Neural cell (in vitro differentiated cells): ENCODE measurements around the gene TXNRD1. TPM values are rescaled to one million over a fixed set of nuclear protein-coding genes. Genes with fewer than 3 reads are reported as not detected.

Source experiments
- H2AFZ ChIP-seq: fragments of 200-600, 300-800 bp; sonication (generic), shearing (Covaris generic); 2 replicates; pipeline ENCODE4 v1.6.0; 2014; ENCODE audit warnings: low read depth, mild to moderate bottlenecking, antibody characterized with exemption, low read length, moderate library complexity
- H3F3A ChIP-seq: fragments of 200-600 bp; shearing (Covaris generic); 2 replicates; pipeline ENCODE4 v1.6.1; 2016; ENCODE audit warnings: mild to moderate bottlenecking, moderate library complexity, mixed read lengths, antibody characterized with exemption, low read length; ENCODE audit not compliant: insufficient read depth, poor library complexity, severe bottlenecking
- H3K27ac ChIP-seq: fragments of 200-600, 300-800 bp; sonication (generic), shearing (Covaris generic); 2 replicates; pipeline ENCODE4 v1.5.1; 2014; ENCODE audit warnings: mild to moderate bottlenecking, low read length, moderate library complexity
- H3K27me3 ChIP-seq: fragments of 300-800, 200-600 bp; sonication (generic), shearing (Covaris generic); 2 replicates; pipeline ENCODE4 v1.6.0; 2014; ENCODE audit warnings: mild to moderate bottlenecking, low read depth, low read length, moderate library complexity; ENCODE audit not compliant: insufficient read depth
- H3K36me3 ChIP-seq: fragments of 300-800, 200-600 bp; sonication (generic), shearing (Covaris generic); 2 replicates; pipeline ENCODE4 v1.5.1; 2014; ENCODE audit warnings: mild to moderate bottlenecking, antibody characterized with exemption, low read length, moderate library complexity; ENCODE audit not compliant: insufficient read depth
- H3K4me2 ChIP-seq: fragments of 300-800, 200-600 bp; sonication (generic), shearing (Covaris generic); 2 replicates; pipeline ENCODE4 v1.6.0; 2014; ENCODE audit warnings: mild to moderate bottlenecking, low read length
- H3K4me3 ChIP-seq: fragments of 300-800, 200-600 bp; sonication (generic), shearing (Covaris generic); 2 replicates; pipeline ENCODE4 v1.5.1; 2014; ENCODE audit warnings: mild to moderate bottlenecking, low read length, moderate library complexity
- H3K79me2 ChIP-seq: fragments of 200-600 bp; shearing (Covaris generic); replicated peaks from 2 replicates; pipeline ENCODE4 v1.6.0; 2014; ENCODE audit warnings: mild to moderate bottlenecking, low read length, moderate library complexity; ENCODE audit not compliant: insufficient read depth
- H3K9ac ChIP-seq: fragments of 300-800, 200-600 bp; sonication (generic), shearing (Covaris generic); 2 replicates; pipeline ENCODE4 v1.6.1; 2016; ENCODE audit warnings: mild to moderate bottlenecking, low read length, mixed read lengths
- H3K9me2 ChIP-seq: fragments of 200-600 bp; shearing (Covaris generic); 2 replicates; pipeline ENCODE4 v1.6.1; 2016; ENCODE audit warnings: mild to moderate bottlenecking, low read length, mixed read lengths; ENCODE audit not compliant: insufficient read depth
- H3K9me3 ChIP-seq: fragments of 200-600, 300-800 bp; sonication (generic), shearing (Covaris generic); 2 replicates; pipeline ENCODE4 v1.6.1; 2016; ENCODE audit warnings: mild to moderate bottlenecking, mixed run types, low read length, moderate library complexity, mixed read lengths
- H4K20me1 ChIP-seq: fragments of 200-600 bp; shearing (Covaris generic); 2 replicates; pipeline ENCODE4 v1.6.1; 2016; ENCODE audit warnings: mild to moderate bottlenecking, mixed run types; ENCODE audit not compliant: insufficient read depth
- CTCF ChIP-seq: fragments of 450-650 bp; IDR thresholded peaks from 2 replicates; pipeline ENCODE4 v1.5.1; 2014; ENCODE audit warnings: antibody characterized with exemption, mild to moderate bottlenecking, moderate library complexity; ENCODE audit not compliant: poor library complexity, severe bottlenecking
- EP300 ChIP-seq: fragments of 450-650 bp; conservative IDR thresholded peaks from 2 replicates; pipeline ENCODE4 v1.6.1; 2014; ENCODE audit warnings: antibody characterized with exemption, mild to moderate bottlenecking, moderate library complexity; ENCODE audit not compliant: poor library complexity, severe bottlenecking
- EZH2 ChIP-seq: fragments of 200-600, 300-800 bp; shearing (Covaris generic), sonication (generic); IDR thresholded peaks from 2 replicates; pipeline ENCODE4 v1.6.1; 2014; ENCODE audit warnings: antibody characterized with exemption, low read length, borderline replicate concordance, mild to moderate bottlenecking; ENCODE audit not compliant: insufficient read depth, poor library complexity, severe bottlenecking
- MXI1 ChIP-seq: fragments of 450-650 bp; conservative IDR thresholded peaks from 2 replicates; pipeline ENCODE4 v1.6.1; 2014; ENCODE audit warnings: antibody characterized with exemption, mild to moderate bottlenecking; ENCODE audit not compliant: poor library complexity, severe bottlenecking
- POLR2AphosphoS5 ChIP-seq: IDR thresholded peaks from 2 replicates; pipeline ENCODE4 v1.6.1; 2012
- RAD21 ChIP-seq: fragments of 450-650 bp; conservative IDR thresholded peaks from 2 replicates; pipeline ENCODE4 v1.6.1; 2014; ENCODE audit warnings: antibody characterized with exemption, mild to moderate bottlenecking, moderate library complexity
- SMC3 ChIP-seq: fragments of 450-650 bp; conservative IDR thresholded peaks from 2 replicates; pipeline ENCODE4 v1.6.1; 2014; ENCODE audit warnings: antibody characterized with exemption, mild to moderate bottlenecking, moderate library complexity; ENCODE audit not compliant: poor library complexity
- TAF1 ChIP-seq: IDR thresholded peaks from 2 replicates; pipeline ENCODE4 v1.6.1; 2012; ENCODE audit warnings: low read depth
- polyA plus RNA-seq: library from polyadenylated mRNA; depleted of rRNA; stranded (reverse); fragments of >200 nt; gene quantifications from 2 replicates; pipeline ENCODE4 v1.2.3, GENCODE V29; 2014
- TF ChIP-seq, protein P1 (sequence below): IDR thresholded peaks from 2 replicates; pipeline ENCODE4 v1.6.1; 2012; ENCODE audit warnings: borderline replicate concordance

TXNRD1 gene
- polyA plus RNA-seq, 1 donor from 2014 or later: 59.6 TPM

DNA sequence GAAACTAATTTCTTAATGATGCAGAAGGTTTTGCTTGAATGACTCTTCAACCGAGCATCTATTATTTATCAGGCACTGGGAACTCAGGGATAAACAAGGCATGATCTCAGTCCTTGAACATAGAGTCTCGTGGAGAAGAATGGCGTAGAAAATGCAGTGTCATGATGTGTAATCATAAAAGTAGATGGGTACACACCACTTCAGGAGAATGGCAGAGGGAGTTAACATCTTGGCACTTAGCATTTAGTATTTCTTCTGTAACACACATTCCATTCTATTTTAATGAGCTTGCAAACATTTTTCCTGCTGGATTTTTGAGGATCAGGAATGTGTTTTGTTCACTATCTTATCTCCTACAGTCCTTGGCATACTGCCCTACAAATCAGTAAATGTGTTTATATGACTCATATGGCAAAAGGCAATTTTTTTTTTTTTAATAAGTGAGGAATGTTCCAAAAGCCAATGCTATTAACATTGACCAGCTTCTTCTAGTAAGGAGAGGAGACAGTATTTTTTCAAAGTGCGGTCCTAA, 3.8 kb downstream of the TXNRD1 start:
- Histone ChIP-seq H4K20me1 (no peaks in the 10 kb centered on the region), H2AFZ (no peak overlapping the region), H3F3A (no peaks in the 10 kb centered on the region), H3K27ac (no peak overlapping the region), H3K27me3 (peaks cover 15% of the 10 kb centered on the region), H3K9ac (no peak overlapping the region), H3K4me2 (no peak overlapping the region), H3K9me2 (no peaks in the 10 kb centered on the region), H3K79me2 (no peaks in the 10 kb centered on the region), H3K4me3 (no peak overlapping the region), H3K9me3 (peaks cover 11% of the 10 kb centered on the region), H3K36me3 (no peaks in the 10 kb centered on the region)
- no peak for TF ChIP-seq RAD21
- no peak for TF ChIP-seq SMC3

DNA sequence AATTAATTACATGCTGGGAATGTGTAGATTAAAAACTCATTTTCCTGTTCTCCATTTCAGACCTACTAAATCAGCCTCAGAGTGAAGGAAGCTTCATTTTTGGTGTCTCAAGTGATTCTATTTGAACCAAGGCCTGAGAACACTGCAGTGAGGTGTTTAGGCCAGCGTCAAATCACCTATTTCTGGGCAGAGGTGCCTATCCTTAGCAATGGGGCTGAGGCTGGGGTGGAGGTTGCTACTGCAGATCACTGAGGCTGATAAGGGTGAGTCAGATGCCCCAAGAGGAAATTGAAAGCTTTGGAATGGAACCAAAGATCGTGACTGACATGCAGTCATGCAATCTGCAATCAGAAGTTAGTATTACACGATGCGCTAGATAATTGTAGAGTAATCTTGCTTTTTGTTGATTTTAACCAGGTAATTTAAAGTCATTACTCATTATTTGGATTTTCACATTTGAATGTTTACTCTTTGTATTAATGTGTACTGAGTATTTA, 4.4 kb downstream of the TXNRD1 start:
- Histone ChIP-seq H3K79me2 (no peaks in the 10 kb centered on the region), H3K36me3 (no peaks in the 10 kb centered on the region), H3K27me3 (peaks cover 15% of the 10 kb centered on the region), H2AFZ (no peak overlapping the region), H3K4me2 (no peak overlapping the region), H3F3A (no peaks in the 10 kb centered on the region), H3K4me3 (no peak overlapping the region), H3K9me3 (peaks cover 11% of the 10 kb centered on the region), H3K27ac (no peak overlapping the region), H3K9ac (no peak overlapping the region), H4K20me1 (no peaks in the 10 kb centered on the region), H3K9me2 (no peaks in the 10 kb centered on the region)
- TF ChIP-seq RAD21: no peak
- TF ChIP-seq SMC3: no peak
- no peak for TF ChIP-seq TAF1
- no peak for TF ChIP-seq EP300
- TF ChIP-seq MXI1: no peak
- TF ChIP-seq CTCF: no peak
- TF ChIP-seq POLR2AphosphoS5: no peak
- TF ChIP-seq, protein P1, sequence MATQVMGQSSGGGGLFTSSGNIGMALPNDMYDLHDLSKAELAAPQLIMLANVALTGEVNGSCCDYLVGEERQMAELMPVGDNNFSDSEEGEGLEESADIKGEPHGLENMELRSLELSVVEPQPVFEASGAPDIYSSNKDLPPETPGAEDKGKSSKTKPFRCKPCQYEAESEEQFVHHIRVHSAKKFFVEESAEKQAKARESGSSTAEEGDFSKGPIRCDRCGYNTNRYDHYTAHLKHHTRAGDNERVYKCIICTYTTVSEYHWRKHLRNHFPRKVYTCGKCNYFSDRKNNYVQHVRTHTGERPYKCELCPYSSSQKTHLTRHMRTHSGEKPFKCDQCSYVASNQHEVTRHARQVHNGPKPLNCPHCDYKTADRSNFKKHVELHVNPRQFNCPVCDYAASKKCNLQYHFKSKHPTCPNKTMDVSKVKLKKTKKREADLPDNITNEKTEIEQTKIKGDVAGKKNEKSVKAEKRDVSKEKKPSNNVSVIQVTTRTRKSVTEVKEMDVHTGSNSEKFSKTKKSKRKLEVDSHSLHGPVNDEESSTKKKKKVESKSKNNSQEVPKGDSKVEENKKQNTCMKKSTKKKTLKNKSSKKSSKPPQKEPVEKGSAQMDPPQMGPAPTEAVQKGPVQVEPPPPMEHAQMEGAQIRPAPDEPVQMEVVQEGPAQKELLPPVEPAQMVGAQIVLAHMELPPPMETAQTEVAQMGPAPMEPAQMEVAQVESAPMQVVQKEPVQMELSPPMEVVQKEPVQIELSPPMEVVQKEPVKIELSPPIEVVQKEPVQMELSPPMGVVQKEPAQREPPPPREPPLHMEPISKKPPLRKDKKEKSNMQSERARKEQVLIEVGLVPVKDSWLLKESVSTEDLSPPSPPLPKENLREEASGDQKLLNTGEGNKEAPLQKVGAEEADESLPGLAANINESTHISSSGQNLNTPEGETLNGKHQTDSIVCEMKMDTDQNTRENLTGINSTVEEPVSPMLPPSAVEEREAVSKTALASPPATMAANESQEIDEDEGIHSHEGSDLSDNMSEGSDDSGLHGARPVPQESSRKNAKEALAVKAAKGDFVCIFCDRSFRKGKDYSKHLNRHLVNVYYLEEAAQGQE: no peak
- no peak for TF ChIP-seq EZH2

GRCh38 chr12:104220931-104221330, 5.4 kb downstream of the TXNRD1 start:
- Histone ChIP-seq H2AFZ (no peak overlapping the region), H3K79me2 (no peaks in the 10 kb centered on the region), H3K4me3 (no peak overlapping the region), H4K20me1 (no peaks in the 10 kb centered on the region), H3K9ac (no peak overlapping the region), H3K9me2 (no peaks in the 10 kb centered on the region), H3K4me2 (no peak overlapping the region), H3K27ac (no peak overlapping the region), H3F3A (no peaks in the 10 kb centered on the region), H3K27me3 (peaks cover 6% of the 10 kb centered on the region), H3K9me3 (peaks cover 2% of the 10 kb centered on the region), H3K36me3 (no peaks in the 10 kb centered on the region)
- TF ChIP-seq POLR2AphosphoS5 (no peak), SMC3 (no peak), RAD21 (no peak), CTCF (no peak), EZH2 (no peak), MXI1 (no peak), EP300 (no peak), TAF1 (no peak)
- TF ChIP-seq, protein P1: no peak
